Kidney (tissue), 14 donors: ENCODE data around the gene SCUBE2. TPM values are rescaled to one million over a fixed set of nuclear protein-coding genes. Genes with fewer than 3 reads are reported as not detected.

Experiments
- DNase-seq, 5 donors: peaks; one replicate each; pipeline ENCODE4 v3.0.0-alpha.2; 2013 to 2020
- FAIRE-seq: peaks from 2 replicates; lab custom pipeline; 2012; peaks lifted over from hg19 to GRCh38; lab: Jason Lieb, UNC
- H3K27ac ChIP-seq, 2 donors: one replicate each; pipeline ENCODE4 v1.7.0; 2013; ENCODE audit warnings: low read depth in 2 of 2, low read length in 2 of 2, inconsistent platforms in 1 of 2
- H3K27me3 ChIP-seq: one replicate; pipeline ENCODE4 v1.7.1; 2013; ENCODE audit warnings: low read length, inconsistent platforms; ENCODE audit not compliant: control insufficient read depth, insufficient read depth
- H3K36me3 ChIP-seq, 3 donors: one replicate each; pipeline versions ENCODE4 v1.7.0 to v1.7.1; 2013; ENCODE audit warnings: low read length in 3 of 3, control low read depth in 1 of 3, inconsistent platforms in 1 of 3; ENCODE audit not compliant: insufficient read depth in 3 of 3, control insufficient read depth in 2 of 3
- H3K4me1 ChIP-seq, 3 donors: one replicate each; pipeline versions ENCODE4 v1.7.0 to v1.7.1; 2013; ENCODE audit warnings: low read length in 3 of 3, inconsistent platforms in 1 of 3, low read depth in 1 of 3; ENCODE audit not compliant: control insufficient read depth in 2 of 3, insufficient read depth in 2 of 3
- H3K4me3 ChIP-seq, 3 donors: one replicate each; pipeline versions ENCODE4 v1.7.0 to v1.8.1; 2013; ENCODE audit warnings: low read length in 3 of 3, control low read depth in 1 of 3, inconsistent platforms in 1 of 3
- H3K9ac ChIP-seq, 3 donors: one replicate each; pipeline versions ENCODE4 v1.7.0 to v1.7.1; 2013; ENCODE audit warnings: low read length in 3 of 3, control low read depth in 1 of 3, inconsistent platforms in 1 of 3
- H3K9me3 ChIP-seq, 3 donors: one replicate each; pipeline versions ENCODE4 v1.7.0 to v1.7.1; 2013; ENCODE audit warnings: low read length in 3 of 3, control low read depth in 1 of 3, inconsistent platforms in 1 of 3; ENCODE audit not compliant: control insufficient read depth in 2 of 3, insufficient read depth in 1 of 3
- intact Hi-C: fragments of 100-400 bp; cut with DNase I; formaldehyde crosslinking; loops from one replicate; pipeline ENCODE4 v1.11.1; 2022
- polyA plus RNA-seq: library from polyadenylated mRNA; stranded (reverse); fragments of 350-450 nt; fragmentation: Illumina TruSeq; extraction: RNeasy Lipid Tissue Mini Kit (QIAGEN cat#74804); gene quantifications from one replicate; pipeline ENCODE4 v1.2.3, GENCODE V29; 2014; ENCODE audit warnings: low read depth, low replicate concordance; ENCODE audit not compliant: insufficient read depth
- total RNA-seq: library from RNA; stranded (reverse); fragmentation: NEBNext Ultra II Directional; extraction: Animal tissue kit (Norgen Biotek cat#: 25700); gene quantifications from one replicate; pipeline ENCODE4 v1.2.1, GENCODE V29; 2021
- TF ChIP-seq, protein P1 (sequence below): IDR thresholded peaks from 3 replicates; pipeline ENCODE4 v1.5.1; 2012; ENCODE audit warnings: mild to moderate bottlenecking, moderate library complexity, borderline replicate concordance; ENCODE audit not compliant: insufficient read depth; ENCODE audit errors: extremely low read depth
- donor health status: control.
- donor health status: control.
- donor health status: control.
- donor health status: control.
- donor health status: control.
- donor health status: DM: yes; HTN: yes; CAD: no.
- donor health status: Normal renal cell carcinoma (clear cell type).

Gene SCUBE2
- total and polyA plus RNA-seq, 2 donors from 2014 or later: 0.65 to 3.5 TPM

DNA sequence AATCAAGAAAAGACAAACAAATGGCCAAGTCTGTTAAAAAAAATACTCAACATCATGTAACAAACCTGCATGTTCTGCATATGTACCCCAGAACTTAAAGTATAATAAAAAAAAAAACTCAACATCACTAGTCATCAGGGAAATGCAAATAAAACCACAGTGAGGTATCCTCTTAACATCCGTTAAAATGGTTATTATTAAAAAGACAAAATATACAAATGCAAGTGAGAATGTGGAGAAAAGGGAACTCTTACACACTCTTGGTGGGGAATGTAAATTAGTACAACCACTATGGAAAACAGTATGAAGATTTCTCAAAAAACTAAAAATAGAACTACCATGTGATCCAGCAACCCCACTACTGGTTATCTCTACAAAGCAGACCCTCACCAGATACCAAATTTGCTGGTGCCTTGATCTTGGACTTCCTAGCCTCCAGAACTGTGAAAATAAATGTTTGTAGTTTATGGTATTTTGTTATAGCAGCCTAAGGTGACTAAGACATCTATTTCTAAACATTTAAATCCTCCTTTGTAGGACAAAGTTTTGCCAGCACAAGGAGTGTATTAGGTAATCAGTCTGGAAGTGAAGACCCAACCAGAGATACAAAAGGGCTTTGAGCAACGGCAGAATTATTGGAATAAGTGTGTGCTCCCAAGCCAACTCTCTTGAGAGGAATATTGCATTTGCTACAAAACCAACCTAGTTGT lies 32.4 kb upstream of the SCUBE2 start:
- no peak for FAIRE-seq
- intact Hi-C loops: no loop called here
- no peak overlapping the region for H3K4me3 ChIP-seq

DNA sequence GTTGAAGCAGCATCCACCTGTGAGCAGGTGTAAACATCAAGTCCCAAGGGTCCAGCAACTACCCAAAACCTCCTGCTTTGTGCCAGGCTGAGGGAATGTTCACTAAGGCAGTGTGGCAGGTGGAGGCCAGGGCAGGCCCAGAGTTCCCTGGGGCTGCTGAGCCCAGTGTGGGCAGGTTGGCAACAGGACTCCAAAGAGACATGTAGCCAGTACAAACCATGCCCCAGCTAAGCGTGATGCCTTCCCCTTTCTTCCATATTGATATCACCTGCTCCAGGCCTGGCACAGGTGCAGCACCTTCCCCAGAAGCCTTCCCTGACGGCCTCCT lies 30.0 kb upstream of the SCUBE2 start:
- Histone ChIP-seq H3K36me3 (no peaks in the 10 kb centered on the region), H3K27ac (no peak overlapping the region), H3K9ac (no peak overlapping the region), H3K9me3 (no peaks in the 10 kb centered on the region), H3K27me3 (no peaks in the 10 kb centered on the region), H3K4me3 (no peak overlapping the region), H3K4me1 (no peaks in the 10 kb centered on the region)
- DNase-seq: no peak
- TF ChIP-seq, protein P1, sequence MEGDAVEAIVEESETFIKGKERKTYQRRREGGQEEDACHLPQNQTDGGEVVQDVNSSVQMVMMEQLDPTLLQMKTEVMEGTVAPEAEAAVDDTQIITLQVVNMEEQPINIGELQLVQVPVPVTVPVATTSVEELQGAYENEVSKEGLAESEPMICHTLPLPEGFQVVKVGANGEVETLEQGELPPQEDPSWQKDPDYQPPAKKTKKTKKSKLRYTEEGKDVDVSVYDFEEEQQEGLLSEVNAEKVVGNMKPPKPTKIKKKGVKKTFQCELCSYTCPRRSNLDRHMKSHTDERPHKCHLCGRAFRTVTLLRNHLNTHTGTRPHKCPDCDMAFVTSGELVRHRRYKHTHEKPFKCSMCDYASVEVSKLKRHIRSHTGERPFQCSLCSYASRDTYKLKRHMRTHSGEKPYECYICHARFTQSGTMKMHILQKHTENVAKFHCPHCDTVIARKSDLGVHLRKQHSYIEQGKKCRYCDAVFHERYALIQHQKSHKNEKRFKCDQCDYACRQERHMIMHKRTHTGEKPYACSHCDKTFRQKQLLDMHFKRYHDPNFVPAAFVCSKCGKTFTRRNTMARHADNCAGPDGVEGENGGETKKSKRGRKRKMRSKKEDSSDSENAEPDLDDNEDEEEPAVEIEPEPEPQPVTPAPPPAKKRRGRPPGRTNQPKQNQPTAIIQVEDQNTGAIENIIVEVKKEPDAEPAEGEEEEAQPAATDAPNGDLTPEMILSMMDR: no peak
- intact Hi-C loops: no loop called here
- FAIRE-seq: no peak

More for the DNA sequence above, 32.4 kb upstream of the SCUBE2 start:
- Histone ChIP-seq H3K9me3 (no peaks in the 10 kb centered on the region), H3K9ac (no peak overlapping the region), H3K36me3 (no peaks in the 10 kb centered on the region), H3K27ac (no peak overlapping the region), H3K4me1 (no peaks in the 10 kb centered on the region), H3K27me3 (no peaks in the 10 kb centered on the region)
- no peak for DNase-seq
- TF ChIP-seq, protein P1: no peak

DNA sequence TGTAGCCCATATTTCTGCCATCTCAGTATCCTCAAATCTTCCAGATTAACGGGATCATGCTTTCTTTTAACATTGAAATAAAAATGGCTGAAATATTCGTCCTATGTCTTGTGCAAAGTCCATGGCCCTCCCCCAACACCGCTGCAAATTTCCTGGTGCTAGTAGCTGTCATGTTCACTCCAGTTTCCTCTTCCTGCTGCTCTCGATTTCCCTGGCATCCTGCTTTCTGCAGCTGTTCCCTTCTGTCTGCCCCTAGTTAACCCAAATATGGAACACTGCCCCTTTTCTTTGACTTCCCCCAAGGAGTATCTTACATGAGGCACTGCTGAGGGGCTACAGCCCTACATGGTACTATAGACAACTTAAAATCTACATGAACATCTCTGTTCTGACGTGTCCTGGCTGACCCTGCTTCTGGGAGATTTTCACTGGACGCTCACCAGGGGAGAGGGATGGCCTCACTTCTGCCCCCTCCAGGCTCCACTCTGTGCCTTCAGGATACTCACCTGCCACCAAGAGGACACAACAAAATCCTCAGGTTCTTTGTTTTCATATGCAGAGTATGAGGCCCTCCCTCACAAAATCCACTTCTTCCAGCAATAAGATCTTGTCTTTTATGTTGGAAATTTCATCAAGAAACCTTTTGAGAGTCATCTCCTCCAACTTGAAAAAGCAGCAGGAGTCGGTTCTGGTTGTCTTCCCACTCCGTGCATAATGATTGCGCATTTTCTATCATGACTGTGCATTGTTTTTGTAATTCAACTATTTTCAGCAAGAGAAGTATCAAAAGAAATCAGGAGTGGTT lies 29.5 kb upstream of the SCUBE2 start:
- intact Hi-C loops: no loop called here
- H3K9ac ChIP-seq: no peak overlapping the region
- FAIRE-seq (no peak), DNase-seq (no peak)
- H3K4me3 ChIP-seq: no peak overlapping the region
- H3K27ac ChIP-seq: no peak overlapping the region
- H3K9me3 ChIP-seq: no peaks in the 10 kb centered on the region
- H3K4me1 ChIP-seq: no peaks in the 10 kb centered on the region
- H3K36me3 ChIP-seq: no peaks in the 10 kb centered on the region
- TF ChIP-seq, protein P1: no peak
- no peaks in the 10 kb centered on the region for H3K27me3 ChIP-seq
